GM12875 (cell line): ENCODE results near the gene DST.

ENCODE experiments used
- H3K4me3 ChIP-seq: one replicate; pipeline ENCODE4 v1.5.1; 2011; ENCODE audit warnings: low read depth, low read length, control low read depth
- TF ChIP-seq, protein P1 (sequence below): IDR thresholded peaks from 2 replicates; pipeline ENCODE4 v1.5.1; 2011; ENCODE audit warnings: low read depth, mild to moderate bottlenecking, control low read depth, inconsistent platforms, low read length, moderate library complexity, borderline replicate concordance; ENCODE audit not compliant: insufficient read depth

DST gene

DNA sequence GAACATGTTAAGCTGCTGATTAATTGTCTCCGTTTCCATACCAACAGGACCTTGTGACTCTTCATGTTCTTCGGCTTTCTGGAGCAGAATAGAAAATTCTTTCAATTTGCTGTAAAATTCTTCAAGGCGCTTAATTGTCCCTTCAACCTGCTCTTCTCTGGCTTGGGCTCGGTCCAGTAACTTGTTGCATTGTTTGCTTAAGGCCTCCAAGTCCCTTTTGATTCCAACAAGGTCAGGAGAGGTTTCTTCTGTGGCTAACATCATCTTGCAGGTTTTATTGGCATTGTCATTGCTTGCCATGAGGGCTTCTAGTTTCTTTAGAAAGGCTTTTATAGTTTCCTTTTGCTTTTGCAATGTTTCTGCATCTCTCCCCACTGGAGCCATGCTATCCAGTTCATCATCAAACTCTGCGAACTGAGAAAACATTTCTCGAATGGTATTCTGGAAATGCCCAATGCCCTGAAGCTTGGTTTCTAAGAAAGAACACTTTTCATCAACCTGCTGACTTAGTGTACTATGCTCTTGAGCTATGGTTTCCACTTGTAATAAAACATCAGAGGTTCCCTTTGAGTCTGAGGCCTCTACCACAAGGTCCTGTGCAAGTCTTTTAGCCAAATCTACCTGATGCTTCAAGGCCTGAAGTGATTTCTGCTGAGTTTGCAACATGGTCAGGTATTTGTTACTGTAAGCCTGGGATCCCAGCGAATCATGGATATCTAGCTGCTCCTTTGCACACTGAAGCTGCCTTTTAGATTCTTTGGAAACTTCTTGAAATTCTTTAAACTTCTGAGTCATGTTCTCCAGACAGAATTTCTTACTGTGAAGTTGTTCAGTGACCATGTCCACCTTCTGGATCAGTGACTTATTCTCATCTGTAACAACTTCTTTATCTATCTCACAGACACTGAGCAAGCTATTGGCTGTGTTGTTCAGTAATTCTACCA, 90.2 kb downstream of the DST start:
- H3K4me3 ChIP-seq: no peak overlapping the region
- TF ChIP-seq, protein P1, sequence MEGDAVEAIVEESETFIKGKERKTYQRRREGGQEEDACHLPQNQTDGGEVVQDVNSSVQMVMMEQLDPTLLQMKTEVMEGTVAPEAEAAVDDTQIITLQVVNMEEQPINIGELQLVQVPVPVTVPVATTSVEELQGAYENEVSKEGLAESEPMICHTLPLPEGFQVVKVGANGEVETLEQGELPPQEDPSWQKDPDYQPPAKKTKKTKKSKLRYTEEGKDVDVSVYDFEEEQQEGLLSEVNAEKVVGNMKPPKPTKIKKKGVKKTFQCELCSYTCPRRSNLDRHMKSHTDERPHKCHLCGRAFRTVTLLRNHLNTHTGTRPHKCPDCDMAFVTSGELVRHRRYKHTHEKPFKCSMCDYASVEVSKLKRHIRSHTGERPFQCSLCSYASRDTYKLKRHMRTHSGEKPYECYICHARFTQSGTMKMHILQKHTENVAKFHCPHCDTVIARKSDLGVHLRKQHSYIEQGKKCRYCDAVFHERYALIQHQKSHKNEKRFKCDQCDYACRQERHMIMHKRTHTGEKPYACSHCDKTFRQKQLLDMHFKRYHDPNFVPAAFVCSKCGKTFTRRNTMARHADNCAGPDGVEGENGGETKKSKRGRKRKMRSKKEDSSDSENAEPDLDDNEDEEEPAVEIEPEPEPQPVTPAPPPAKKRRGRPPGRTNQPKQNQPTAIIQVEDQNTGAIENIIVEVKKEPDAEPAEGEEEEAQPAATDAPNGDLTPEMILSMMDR: no peak

DNA sequence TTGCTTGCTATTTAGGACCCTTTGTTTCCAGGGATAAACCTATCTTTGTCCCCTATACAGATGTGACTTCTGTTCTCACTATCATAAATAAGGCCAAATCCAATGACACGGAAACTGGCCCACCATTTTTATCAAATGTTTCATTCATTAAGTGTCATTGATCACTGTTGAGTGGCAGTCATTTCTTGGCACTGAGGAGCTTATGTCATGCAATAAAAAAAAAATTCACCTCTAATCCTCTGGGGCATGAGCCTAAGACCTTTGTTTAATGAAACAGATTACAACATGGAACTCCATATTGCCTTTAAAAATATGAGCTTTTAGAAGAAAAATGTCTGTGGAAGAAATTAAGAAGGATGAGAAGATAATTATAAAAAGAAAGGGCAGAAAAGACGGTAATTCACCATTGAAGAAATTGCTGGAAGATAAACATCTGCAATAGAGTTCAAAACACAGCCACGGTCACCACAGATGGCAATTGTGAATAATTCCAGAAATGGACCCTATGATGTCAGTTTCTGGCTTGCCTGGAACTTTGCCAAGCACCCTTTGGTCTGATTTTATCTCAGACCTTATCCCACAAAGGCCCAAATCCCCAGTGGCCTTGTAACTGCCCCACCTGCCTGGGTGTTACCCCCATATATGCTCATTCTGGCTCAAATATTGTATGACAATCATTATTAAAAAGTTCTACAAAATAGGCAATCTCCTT, 91.1 kb downstream of the DST start:
- TF ChIP-seq, protein P1: no peak
- H3K4me3 ChIP-seq: no peak overlapping the region

DNA sequence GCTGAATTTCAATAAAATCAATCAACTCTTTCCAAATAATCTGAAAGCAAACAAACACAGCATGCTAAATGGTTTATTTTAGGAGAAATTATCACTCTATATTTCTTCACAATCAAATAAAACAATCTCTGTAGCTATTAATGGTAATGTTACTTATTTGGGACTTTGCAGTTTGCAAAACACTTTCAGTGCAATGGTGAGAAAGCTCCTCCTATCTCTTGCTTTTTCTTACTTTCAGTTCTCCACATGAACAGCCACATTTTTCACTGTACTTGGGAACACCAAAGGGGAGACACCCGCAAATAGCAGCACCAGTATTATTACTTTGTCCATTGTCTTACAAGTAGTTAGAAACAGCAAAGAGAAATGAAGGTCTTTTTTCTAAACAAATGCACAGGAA, 92.4 kb downstream of the DST start:
- TF ChIP-seq, protein P1: no peak
- no peak overlapping the region for H3K4me3 ChIP-seq

DNA sequence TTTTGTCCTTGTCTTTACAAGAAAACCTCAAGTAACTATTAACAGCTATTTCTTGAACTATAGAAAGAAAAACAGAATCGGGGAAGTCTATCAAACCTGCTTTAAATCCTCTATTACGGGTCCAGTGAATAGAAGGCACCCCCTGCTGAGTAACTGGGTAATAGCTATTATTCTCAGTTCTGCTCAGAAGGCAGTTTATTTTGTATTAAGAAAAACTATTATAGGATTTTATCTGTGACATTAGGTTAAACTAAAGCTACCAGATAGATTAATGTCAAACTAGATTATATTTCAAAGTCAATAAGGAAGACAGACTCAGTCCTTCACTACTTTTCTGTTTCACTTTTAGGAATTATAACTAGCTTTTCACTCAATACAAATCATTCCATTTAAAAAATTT, 93.7 kb downstream of the DST start:
- H3K4me3 ChIP-seq: no peak overlapping the region
- TF ChIP-seq, protein P1: no peak

DNA sequence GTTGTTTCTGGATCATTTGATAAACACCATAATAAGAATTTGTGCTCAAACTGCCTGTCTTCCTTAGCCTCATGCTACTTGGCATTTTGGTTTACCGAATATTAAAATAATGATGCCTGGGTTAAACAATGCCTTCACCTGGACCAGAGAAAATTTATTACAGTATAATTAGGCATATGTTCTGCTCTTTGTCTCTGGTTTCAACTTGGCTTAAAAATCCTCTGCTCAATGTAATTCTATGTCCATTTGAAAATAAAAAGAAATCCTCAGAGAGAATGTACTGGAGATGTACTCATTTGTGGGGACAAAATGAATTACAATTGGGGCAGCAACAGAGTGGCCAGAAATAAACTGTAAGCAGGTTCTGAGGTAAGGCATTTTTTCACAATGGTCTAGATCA, 95.0 kb downstream of the DST start:
- TF ChIP-seq, protein P1: no peak
- no peak overlapping the region for H3K4me3 ChIP-seq

DNA sequence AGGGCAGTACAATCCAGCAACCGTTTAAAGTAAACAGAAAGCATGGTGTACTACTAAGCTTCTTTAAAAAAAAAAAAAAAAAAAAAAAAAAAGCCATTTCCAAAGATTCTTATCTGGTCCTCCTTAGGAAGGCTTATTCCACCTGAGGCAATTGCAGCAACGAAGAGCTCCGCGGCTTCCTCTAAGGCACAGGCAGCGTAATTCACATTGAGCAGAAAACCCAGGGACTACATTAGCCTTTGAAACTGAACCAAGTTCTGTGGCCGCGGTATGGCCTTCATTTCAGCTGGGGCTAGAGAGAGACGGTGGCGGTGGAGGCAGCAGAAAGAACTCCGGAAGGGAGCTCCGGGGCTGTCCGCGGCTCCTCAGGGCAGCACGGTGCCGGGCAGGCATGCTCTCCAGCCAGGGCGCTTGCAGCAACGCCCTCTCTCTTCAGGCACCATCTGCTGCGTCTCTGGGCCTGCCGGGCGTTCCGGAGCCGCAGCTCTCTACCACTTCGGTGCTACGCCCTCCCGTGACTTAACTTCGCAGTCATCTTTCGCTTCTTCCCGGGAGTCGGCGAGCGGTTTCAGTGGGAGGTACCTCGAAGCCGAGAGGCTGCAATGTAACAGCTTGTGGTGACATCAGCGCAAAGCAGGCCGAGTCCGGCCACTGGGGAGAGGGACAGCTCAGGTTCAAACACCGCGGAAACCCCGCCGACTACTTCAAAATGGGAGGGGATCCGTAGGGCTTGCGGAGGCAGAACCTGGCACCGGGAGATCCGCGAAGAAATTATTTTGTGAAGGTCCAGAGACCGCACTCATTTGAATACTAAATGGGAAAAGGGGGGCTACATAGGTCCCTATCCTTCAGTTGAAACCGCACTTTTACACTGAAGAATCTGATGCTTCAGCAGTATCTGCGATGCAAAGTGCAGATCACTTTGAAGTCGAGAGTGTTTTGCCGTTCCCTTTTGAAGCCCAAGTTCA, 100.0 kb downstream of the DST start:
- TF ChIP-seq, protein P1: no peak
- peak overlapping the region; percentile 41 for H3K4me3 ChIP-seq
